Stimulated activated CD8-positive, alpha-beta memory T cell treated with anti-CD3 and anti-CD28 coated beads, Interleukin-4, amount 100 ng/mL, for 48 hours (primary cell): ENCODE measurements around the gene PITPNM3.

Source experiments
- DNase-seq: peaks from one replicate; pipeline ENCODE4 v3.0.0-alpha.2; 2020

Gene PITPNM3

GRCh38 chr17:6551356-6551755 lies 5.0 kb downstream of the PITPNM3 start:
- DNase-seq, result no peak

- no peak for DNase-seq
These were observed 6.8 kb downstream of the PITPNM3 start for GRCh38 chr17:6549384-6550036.

DNA sequence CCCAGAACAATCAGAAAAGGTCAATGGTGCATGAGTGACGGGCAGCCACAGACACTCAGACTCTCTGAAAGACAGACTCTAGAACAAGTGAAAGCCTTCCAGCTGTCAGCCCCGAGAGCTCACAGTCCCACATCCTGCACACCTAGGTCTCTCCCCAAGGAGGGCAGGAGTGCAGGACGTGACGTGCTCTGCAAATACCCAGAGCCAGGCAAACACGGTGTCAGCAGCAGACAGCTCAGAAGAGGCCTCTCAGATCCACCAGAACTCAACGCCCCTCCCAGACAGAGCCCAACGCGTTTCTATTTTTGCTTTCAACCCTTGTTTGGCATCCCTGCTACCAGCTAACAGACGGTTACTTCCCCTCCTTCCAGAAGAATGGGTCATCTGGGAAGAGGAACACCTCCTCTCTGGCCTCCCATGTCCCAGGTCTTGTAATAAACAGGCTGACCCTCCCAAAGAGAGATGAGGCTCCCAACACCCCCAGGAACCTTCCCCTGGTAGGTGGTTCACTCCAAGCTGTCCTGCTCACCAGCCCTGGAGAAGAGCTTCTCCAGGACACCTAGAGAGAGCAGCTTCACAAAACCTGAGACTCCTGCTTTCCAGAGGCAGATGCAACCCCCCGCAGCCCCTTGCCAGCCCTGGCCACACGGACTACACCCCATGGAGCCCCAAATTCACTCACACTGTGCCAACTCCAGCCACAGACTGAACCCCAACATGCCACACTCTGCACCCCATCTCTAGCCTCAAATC lies 7.6 kb downstream of the PITPNM3 start:
- peak; percentile 31 for DNase-seq

DNA sequence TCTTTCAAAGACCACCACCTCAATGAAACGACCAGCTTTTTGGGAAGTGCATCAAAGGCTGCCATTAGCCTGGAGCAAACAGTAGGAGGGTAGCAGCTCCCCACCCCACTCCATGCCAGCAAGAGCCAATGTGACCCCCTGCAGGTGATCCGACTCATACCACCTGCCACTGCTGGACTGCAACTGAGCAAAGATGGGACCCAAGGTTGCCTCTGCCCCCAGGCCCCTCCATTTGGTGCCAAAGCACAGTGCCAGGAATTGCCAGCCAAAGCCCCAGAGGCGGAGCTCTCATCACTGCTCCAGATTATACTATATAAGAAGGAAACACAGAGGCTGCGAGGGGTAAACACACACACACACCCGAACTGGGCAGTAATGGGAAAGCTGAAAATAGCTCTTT lies 8.3 kb downstream of the PITPNM3 start:
- DNase-seq, result no peak

- DNase-seq, result no peak
These were observed 9.0 kb downstream of the PITPNM3 start for GRCh38 chr17:6547336-6547735.

DNA sequence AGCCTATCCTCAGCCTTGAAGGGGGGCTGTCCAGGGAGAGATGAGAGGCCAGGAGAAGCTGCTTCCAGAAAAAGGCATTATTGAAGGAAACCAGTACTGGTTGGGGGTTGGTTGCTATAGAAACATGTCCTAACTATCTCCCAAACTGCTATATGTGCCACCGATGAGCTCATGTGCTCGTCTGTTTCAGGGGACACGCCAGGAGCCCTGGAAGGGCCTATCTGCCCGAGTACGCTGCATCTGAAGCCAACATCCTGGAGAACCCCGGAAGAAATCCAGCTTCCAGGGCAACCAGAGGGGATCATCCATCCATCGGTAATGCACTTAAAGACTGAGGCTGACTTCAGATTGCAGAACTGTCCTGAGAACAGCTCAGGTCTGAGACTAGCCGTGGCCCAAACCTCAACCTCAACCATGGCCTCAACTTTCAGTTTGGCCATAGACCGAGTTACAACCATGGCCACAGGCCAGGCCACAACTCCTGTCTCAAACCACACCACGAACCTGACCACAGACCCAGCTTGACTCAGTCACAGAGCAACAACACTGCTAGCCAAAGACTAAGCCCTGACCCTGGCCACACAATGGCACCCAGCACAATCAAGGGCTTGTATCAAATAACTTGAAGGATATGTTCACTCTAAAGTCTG lies 10.2 kb downstream of the PITPNM3 start:
- DNase-seq, result peak; percentile 32

DNA sequence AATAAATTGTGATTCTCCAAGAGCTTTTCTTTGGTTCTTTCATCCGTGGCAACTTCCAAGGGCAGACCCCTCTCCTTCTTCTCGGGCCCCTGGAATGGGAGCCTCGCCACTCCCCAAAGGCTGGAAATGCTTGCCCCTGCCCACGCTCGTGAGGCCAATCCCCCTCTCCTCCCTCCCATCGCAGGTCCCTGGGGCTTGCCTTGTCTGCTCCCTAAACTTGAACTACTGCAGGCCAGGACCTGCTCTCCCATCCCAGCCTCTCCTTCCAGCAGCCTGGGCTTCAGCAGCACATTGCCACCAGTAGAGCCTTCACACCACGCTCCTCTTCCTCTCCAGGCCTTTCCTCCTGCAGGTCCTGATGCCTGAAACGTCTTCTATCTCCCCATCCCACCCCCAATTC lies 11.1 kb downstream of the PITPNM3 start:
- DNase-seq, result no peak

GRCh38 chr17:6544011-6544370 lies 12.4 kb downstream of the PITPNM3 start:
- DNase-seq, result no peak

DNA sequence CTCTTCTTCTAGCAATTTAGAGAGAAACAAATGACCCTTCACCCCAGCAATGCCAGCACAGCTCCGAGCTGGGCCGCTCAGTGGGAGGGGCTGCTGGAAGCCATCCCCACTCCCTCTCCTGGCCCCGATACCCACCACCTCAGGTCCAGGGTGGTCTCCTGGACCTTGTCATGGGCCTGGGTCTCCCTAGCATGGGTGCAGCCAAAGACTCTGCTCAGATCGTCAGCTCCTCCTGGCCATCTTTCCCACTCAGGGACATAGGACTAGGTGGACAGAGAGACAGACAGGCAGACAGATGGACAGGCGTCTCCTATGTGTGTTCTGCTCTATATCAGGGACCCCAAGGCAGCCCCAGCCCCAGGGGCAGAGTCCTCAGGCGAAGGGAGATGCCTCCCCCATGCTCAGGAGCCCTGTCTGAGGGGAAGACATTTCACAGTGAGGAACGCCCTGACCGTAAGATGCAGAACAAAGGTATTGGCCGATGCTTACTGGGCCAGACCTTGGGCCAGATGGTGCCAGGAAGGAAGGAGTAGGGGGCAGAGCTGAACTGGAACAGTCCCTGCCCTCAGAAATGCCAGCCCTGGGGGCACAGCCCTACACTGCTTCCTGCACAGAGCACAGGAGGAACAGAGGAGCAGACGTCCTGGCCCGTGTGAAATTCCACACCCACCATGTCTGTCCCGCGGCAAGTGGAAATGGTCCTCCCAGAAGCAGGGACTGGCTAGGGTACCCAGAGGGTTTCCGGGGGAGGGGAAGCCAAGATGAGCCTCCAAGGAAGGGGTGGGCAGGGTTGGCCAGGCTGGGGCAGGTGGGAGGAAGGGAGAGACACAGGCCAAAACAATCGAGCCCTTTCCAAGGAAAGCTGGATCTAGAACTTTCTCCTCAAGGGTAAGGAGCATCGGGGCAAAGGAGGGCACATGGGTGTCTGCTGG lies 13.0 kb downstream of the PITPNM3 start:
- no peak for DNase-seq

- DNase-seq, result no peak
These were observed 13.8 kb downstream of the PITPNM3 start for GRCh38 chr17:6542577-6542976.

DNA sequence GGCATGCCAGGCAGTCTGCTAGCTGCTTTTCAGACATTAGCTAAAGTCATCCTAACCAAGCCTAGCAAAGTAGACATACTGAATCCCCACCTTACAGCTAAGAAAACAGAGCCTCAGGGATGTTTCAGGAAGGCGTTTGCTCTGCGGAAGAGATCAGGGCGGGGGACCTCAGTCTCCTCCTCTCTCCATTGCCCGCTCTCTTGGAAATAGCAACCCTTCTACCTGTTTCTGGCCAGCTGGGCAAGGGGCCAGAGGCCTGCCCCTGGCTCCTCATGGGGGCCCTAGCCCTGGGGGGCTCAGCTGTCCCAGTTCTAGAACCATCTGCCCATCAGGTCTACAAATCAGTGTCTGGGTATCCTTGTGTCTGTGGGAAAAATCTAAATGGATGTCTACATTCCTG lies 14.5 kb downstream of the PITPNM3 start:
- no peak for DNase-seq

- DNase-seq, result no peak
These were observed 16.5 kb downstream of the PITPNM3 start for GRCh38 chr17:6539871-6540270.

DNA sequence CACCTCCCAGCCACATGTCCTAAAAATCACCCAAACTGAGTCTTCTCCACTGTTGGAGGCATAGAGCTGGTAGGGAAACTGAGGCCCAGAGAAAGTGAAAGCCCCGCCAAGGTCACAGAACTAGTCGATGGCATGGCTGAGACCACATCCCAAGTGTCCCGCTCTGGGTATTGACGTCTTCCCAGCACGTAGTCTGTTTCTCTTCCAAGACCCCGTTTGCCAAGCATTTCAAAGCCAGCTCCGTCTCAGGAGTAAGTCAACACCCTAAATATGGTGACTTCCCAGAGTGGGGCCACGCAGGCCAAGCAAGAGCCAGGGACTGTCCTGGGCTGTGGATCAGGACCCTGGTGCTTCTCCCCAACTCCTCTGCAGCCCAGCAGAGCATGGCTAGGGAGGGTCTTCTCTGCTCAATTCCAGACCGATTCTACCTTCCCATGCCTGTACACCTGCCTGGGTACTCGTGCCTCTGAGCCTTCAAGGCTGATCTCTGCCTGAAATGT lies 19.7 kb downstream of the PITPNM3 start:
- no peak for DNase-seq

- DNase-seq, result no peak
These were observed 20.3 kb downstream of the PITPNM3 start for GRCh38 chr17:6536053-6536452.

DNA sequence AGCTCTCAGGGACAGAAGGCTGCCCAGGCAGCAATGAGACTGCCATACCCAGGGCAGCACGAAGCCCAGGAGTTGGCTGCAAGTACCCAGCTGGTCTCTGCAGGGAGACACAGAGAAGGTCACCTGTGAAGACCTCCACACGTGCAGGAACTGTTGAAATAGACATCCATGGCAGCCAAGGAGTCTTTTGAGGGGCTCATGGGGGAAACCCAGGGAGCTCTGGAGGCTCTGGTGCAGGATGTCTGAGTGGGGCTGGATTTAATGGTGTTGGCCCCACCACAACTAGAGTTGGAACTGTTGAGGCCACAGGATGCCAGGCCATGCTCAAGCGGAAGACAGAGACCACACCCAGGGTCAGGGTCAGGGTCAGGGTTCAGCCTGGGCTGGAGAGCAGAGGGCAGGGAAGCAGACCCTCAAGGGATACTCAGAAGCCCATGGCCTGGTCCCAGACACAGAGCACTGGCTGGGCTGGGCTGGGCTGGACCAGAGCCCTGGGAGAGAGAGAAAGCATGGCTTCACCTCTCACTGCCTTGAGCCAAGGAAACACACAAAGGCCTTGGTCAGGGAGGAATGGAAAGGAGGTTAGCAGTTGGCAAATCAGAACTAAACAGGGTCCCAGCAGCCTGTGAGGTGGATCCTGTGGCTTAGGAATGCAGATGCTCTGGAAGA lies 21.4 kb downstream of the PITPNM3 start:
- DNase-seq, result no peak

DNA sequence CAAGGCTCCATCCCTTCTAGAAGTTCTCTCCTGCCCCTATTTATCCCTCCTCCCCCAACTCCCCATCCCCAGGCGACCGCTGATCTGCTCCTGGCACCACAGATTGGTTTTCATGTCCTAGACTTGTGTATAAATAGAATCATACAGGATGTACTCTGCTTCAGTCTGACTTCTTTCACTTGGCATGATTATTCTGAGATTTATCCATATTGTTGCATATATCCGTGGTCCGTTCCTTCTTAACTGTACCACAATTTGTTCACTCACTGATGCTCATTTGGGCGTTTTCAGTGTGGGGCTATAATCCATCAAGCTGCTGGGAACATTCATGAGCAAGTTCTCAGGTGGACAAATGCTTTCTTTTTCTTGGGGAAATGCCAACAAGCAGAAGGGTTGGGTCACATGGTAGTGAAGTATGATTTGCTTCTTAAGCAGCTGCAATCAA lies 23.9 kb downstream of the PITPNM3 start:
- DNase-seq, result no peak

DNA sequence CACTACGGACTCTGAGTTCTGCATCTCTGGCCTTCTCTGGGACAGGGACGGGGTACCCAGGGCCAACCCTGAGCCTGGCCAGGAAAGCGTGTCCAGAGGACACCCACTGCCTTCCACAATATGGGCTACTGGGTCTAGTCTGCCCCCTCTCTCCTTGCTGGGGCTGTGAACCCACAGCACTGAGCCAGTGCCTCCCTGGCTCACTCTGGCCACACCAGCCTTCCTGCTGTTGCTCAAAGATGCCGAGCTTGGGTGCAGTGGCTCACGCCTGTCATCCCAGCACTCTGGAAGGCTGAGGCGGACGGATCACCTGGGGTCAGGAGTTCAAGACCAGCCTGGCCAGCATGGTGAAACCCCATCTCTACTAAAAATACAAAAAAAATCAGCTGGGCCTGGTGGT lies 24.8 kb downstream of the PITPNM3 start:
- DNase-seq, result no peak

GRCh38 chr17:6530324-6530920 lies 25.9 kb downstream of the PITPNM3 start:
- DNase-seq, result no peak

DNA sequence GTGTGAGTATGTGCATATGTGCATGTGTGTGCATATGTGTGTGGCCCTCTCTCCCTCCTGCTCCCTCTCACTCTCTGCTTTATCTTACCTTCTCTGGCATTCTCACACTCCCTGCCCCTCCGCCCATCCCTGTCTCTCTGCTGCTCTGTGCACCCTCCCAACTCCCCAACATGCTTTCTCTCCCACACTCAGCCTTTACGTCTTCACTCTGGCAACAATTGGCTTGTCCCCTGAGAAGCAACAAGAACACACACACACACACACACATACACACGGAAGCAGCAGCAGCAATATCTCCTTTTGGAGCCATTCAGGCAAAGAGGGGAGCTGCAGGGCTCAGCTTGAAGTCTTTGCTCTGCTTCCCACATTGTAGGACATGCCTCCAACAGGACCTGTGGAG lies 27.8 kb downstream of the PITPNM3 start:
- no peak for DNase-seq

DNA sequence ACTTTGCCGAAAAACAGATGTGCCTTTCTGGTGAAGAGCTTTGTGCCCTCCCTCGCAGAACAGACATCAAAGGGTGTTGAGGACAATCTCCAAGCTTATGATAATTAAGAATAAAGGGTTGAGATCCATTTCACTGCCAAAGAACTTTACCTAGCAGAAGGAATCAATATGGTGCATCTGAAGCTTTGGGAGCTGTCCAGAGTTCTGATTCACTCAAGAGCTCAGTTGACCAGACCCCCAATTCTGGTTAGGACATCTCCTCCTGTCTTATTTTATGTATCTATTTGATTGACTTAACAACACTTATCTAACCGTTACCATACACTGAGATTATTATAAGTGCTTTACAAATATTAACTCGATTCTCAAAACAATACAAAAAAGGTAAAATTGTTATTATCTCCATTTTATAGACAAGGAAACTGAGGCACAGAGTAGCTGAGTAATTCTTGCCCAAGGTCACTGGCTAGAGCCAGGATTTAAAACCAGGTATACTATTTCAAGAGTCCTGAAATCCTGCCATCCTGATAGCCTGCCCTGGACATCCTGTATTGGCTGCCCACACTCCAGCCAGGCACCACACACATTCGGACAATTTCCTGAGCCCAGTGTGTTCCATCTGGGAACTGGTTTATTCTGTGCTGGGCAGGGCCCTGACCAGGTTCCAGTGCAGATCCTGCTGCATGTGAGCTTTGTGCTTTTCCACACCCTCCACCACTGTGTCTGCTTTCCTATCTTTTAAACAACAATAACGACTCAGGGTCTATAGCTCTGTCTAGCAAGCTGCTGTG lies 29.8 kb downstream of the PITPNM3 start:
- DNase-seq, result no peak

- no peak for DNase-seq
These were observed 30.6 kb downstream of the PITPNM3 start for GRCh38 chr17:6525731-6526130.
